Caki2 (cell line): ENCODE data around the gene CHDH. TPM values are rescaled to one million over a fixed set of nuclear protein-coding genes. Genes with fewer than 3 reads are reported as not detected.
A peak's percentile ranks its signal among the peaks of the same experiment; 100 is the strongest.

ENCODE experiments used
- DNase-seq: peaks from one replicate; pipeline ENCODE4 v3.0.0-alpha.2; 2015; ENCODE audit warnings: low read depth
- in situ Hi-C: cut with HindIII; loops from 2 replicates; pipeline ENCODE4 v1.10.0; 2016; ENCODE audit warnings: low sequenced_read_pairs, low pct_unique_long_range_greater_than_20kb, mixed read lengths
- total RNA-seq: library from RNA; depleted of rRNA; stranded (reverse); fragments of >200 nt; shearing (Covaris generic); gene quantifications from 2 replicates; pipeline ENCODE4 v1.2.3, GENCODE V29; 2014; ENCODE audit warnings: low replicate concordance

Gene CHDH
- total RNA-seq, 1 experiment from 2014 or later: 22.1 TPM

- DNase-seq: no peak
- in situ Hi-C loops: no loop called here
These were observed 13.0 kb upstream of the CHDH start for GRCh38 chr3:53859178-53859577.

DNA sequence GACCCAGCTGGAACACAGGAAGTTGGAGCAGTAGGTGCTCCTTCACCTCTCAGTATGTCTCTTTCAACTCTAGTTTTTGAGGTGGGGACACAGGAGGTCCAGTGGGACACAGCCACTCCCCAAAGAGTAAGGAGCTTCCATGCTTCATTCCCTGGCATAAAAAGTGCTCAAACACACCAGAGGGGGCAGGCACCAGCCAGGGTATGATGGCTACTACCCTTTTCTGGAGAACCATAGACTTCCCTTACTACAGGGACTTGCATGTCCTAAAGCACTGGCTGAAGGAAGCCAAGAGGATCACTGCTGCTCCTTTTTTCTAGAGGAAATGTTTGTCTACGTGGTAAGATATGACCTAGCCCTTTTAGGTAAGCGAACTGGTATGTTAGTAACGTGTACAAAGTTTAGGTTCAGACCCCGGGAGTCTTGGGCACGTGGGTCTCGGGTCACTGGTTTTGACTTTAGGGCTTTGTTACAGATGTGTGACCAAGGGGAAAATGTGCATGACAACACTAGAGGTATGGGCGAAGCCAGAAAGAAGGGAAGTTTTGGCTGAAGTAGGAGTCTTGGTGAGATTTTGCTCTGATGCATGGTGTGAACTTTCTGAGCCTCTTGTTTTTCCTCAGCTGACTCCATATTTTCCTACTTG lies 12.0 kb upstream of the CHDH start:
- peak; percentile 23 for DNase-seq
- in situ Hi-C loops: no loop called here

DNA sequence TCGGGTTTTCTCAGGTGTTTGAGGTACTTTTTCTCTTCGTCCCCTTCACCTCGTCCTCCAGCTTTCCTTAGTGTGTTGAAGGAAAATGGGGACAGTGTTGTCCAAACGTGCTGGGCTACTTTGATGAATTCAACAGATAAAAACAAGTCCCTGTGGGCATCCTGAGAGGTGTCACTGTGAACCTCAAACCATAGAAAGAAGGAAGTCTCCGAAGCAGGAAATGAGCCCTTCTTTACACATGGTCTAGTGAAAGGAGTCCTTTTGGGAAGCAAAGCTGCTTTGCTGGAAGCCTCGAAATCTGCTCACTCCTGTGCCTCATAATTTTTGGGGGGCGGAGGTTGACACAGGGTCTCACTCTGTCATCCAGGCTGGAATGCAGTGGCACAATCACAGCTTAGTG lies 10.7 kb upstream of the CHDH start:
- in situ Hi-C loops: no loop called here
- no peak for DNase-seq

GRCh38 chr3:53850895-53851294 lies 4.7 kb upstream of the CHDH start:
- in situ Hi-C loops: no loop called here
- DNase-seq: no peak

GRCh38 chr3:53849916-53850315 lies 3.7 kb upstream of the CHDH start:
- in situ Hi-C loops: no loop called here
- DNase-seq: no peak

GRCh38 chr3:53846851-53847155 lies 584 bp upstream of the CHDH start:
- in situ Hi-C loops: no loop called here

DNA sequence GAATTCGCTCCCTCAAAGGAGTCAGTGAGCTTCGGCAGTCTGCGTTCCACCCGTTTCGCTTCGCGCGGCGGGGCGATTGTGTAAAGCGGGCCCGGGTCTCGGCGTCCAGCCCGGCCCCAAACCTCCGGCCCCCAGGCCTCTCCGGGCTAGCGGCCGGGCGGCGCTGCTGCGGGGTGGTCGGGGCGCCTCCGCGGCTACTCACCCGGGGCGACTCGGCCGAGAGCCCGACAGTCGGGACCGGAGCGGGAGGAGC lies 412 bp downstream of the CHDH start:
- no peak for DNase-seq
- in situ Hi-C loops: no loop called here

More at GRCh38 chr3:53846851-53847155, 584 bp upstream of the CHDH start:
- DNase-seq: no peak

DNA sequence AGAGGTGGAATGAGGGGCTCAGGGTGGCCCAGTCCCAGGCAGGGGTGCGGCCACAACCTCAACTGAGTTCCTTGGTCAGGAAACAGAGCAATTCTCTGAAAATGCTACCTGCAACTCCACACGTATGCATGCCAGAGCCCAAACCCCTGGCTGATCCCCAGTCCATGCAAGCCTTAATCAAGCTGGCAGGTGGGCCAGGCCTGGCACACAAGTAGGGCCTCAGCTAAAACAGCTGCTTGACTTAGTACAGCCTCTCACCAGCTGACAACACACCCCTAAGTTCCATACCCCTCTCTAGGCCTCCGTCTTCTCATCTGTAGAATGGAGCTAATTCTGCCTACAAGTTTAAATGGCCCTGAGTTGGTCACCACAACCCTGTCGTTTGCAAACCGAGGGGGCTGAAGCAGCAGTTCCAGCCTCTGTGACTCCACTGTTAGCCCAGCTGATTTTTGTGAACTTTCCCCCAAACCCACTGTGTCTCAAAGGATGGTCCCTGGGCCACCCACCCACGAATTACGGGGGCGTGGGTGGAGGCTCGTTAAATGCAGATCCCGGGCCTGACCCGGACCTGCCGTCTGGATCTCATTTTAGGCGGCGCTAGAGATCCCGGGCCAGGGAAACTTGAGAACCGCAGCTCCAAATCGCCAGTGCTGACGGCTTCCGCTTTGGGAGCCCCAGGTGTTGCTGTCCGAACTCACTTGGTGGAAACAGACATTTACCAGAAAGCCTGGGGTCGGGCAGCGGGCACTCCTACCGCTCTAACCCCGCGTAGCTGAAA lies 927 bp downstream of the CHDH start:
- in situ Hi-C loops: no loop called here

DNA sequence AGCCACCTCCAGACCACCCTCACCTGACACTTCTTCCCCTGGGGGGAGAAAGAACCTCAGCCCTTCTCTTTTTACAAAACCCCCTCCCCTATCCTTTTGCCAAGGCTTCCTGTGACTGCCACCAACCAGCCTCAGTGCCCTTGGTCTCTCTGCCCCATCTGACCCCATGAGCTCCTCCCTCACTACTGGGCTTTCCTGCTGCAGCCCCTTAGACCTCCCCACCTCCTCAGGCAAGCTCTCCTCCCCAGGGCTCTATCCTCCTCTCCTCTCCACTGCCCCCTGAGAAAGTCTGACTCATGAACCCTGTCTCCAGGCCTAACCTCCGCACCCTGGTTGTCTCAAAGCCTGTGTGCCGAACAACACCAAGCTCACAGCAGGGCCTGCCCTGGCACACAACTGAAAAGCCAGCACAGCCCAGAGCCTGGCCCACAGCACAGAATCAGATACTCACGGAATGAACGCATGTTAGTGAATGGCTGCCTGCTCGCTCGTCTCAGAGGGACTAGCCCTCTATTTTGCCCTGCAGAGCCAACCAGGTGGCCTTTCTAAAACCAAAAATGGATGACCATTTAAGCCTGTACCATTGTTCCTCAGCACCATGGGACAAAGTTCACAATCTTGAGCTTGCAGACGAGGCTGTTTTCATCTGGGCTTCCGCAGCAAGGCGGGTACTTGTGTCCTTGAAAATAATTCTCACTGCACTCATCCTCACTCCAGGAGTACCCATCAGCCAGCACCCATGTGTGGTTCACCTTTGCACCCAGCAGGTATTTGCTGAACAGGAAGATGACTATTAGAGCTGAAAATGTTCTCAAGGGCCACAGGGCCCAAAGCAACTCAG lies 1.7 kb downstream of the CHDH start:
- no peak for DNase-seq
- in situ Hi-C loops: no loop called here

More for the DNA sequence above, 927 bp downstream of the CHDH start:
- no peak for DNase-seq

DNA sequence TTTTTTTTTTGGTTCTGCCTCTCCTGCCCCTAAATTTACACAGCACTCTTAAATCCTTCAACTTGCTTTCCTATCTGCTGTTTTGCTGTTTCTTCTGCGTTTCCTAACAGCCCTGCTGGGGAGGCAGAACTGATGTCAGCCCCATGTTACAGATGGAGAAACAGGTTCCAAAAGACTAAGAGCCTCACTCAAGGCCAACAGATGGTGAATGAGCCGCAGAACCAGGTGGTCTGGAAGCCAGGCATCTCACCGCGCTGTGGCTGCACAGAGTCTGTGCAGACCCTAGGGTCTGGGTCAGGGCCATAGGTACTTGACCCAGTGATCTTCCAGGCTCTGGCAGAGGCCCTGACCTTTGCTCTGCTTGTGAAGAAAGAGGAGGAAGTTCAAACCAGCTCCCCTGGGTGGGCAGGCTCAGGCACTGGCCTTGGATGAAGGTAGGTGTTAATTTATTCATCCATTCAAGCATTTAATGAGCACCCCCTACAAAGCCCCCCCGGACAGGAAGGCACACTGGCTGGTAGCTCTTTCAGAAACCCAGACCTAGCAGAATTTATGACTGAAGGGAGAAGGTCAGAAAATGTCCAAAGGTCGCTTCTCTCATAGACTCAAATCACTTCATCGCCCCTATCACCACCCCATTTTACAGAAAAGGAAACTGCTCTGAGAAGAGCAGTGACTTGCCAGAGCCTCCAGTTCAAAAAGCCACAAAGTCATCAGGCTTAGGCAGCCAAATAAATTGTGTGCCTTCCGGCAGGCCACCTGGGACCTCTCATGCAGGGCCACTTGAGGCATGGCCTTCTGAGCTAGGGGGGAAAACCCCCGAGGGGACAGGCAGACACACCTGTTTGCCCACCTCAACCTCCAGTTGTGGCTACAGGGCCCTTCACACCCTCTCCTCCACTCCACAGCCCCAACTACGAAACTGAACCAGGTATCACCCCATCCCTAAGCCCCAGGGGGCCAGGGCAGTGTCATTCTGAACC lies 2.7 kb downstream of the CHDH start:
- in situ Hi-C loops: no loop called here
- DNase-seq: no peak

- peak; percentile 63 for DNase-seq
- in situ Hi-C loops: no loop called here
These were observed 3.6 kb downstream of the CHDH start for GRCh38 chr3:53842436-53843194.

DNA sequence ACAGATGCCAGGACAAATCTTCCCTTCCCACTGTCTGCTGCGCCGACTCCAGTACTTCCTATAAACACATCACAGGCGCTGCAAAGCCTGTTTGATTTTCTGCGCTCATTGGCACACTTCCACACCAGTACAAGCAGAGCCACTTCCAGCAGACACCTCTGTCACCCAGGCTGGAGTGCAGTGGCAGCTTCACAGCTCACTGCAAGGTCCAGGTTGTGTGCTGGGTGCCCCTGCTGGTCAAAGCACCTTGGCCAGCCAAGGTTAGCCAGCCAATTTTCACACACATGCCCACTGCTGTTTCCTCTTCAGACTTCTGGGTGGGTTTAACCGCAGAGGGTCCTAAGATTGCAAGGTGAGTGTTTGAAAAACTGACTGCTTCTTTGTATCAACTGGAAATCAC lies 4.9 kb downstream of the CHDH start:
- DNase-seq: no peak
- in situ Hi-C loops: no loop called here

DNA sequence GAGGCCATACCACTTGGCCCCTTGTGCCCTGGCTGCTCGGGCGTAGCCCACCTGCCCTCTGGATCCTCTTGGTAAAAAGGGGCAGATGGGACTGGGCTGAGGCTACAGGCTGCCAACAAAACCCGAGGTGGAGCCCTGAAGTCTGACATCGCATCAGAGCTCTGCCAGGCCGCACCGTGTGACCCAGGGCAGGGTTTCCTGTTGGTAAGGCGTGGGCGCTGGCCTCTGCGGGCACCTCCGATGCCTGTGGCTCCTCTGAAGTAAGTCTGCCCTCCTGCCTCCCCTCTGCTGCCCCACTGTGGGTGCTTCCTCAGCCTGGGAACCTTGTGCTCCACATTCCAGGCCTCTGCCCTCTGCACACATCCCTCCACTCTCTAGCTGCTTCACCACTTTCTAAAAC lies 8.9 kb downstream of the CHDH start:
- no peak for DNase-seq
- in situ Hi-C loops: no loop called here

DNA sequence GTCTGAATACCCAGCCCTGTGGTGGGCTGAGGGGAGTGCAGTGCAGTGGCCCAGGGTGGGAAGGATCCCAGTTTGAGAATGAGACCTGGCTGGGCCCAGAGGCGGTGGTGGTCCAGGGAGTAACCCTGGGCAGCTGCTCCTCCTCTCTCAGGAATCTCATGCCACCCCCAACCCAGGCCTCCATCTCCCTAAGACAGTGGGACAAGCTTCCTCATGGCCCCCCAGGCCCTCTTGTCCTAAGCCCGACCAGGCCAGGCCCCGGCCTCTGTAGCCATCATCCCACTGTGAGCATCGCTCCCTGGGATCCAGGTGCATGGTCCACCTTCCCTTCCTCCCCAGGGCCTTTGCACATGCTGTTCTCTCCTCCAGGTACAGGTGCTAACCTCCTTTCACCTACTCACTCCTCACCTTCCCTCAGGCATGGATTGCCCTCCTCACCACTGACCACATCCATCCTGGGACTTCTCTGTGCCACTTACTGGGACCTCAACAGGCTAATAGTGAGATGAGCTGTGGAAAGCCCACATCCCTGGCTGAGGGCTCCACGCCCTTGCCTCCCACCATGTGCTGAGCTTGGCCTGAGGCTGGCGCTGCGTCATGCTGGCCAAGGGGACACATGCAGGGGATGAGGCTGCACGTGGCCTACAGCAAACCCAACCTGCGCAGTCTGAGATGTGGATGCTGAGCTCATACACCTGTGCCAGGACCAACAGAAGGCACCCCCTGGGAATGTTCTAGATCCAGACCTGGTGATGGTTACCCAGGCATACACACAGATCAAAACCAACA lies 9.9 kb downstream of the CHDH start:
- DNase-seq: no peak
- in situ Hi-C loops: no loop called here

DNA sequence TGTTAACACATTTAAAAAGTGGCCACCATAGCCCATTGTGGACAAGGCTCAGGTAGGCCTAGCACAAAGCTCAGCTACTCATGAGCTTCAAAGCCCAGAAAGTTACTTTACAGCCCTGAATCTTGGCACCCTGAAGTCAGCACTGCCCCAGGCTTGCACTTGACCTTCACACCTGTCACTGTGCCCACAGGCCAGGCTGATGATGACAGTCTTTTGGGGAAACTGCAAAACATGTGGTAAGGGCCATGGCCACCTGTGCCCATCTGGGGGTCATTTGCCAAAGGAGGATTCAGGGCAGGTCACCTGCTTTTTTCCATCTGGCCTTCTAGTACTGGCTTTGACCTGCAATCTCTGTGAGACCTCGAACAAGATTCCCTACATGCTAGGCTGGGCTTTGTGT lies 11.0 kb downstream of the CHDH start:
- in situ Hi-C loops: no loop called here
- DNase-seq: no peak

- in situ Hi-C loops: no loop called here
- no peak for DNase-seq
These were observed 11.7 kb downstream of the CHDH start for GRCh38 chr3:53834429-53835095.

DNA sequence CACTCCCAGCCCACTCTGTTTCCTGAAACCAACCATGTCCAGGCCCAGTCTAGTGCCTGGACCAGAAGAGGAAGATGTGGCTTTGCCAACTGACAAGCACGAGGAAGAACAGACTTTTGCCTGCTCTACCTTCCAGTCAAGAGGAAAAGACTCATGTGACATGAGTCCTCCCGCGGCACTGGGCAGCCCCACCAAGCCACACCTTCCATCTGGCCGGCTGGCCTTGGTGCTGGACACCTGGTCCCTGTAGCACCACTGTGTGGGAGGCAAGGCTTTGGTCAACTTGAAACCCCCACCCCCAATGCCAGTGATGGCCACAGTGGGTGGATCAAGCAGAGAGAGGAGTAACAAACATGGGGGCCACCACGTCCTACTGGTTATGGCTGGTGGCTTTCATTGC lies 12.5 kb downstream of the CHDH start:
- DNase-seq: no peak
- in situ Hi-C loops: no loop called here
